Mucosa of gallbladder (tissue), 1 donor: ENCODE results near the gene IL36B. TPM values are rescaled to one million over a fixed set of nuclear protein-coding genes. Genes with fewer than 3 reads are reported as not detected.

Experiments
- DNase-seq: peaks from one replicate; pipeline ENCODE4 v3.0.0-alpha.2; 2020; ENCODE audit warnings: low spot score
- total RNA-seq: library from RNA; stranded (reverse); gene quantifications from one replicate; pipeline ENCODE4 v1.2.1, GENCODE V29; 2021
- donor health status: DM: no; HTN: no; CAD: no.

The IL36B gene
- total RNA-seq, 1 donor from 2014 or later = not detected

DNA sequence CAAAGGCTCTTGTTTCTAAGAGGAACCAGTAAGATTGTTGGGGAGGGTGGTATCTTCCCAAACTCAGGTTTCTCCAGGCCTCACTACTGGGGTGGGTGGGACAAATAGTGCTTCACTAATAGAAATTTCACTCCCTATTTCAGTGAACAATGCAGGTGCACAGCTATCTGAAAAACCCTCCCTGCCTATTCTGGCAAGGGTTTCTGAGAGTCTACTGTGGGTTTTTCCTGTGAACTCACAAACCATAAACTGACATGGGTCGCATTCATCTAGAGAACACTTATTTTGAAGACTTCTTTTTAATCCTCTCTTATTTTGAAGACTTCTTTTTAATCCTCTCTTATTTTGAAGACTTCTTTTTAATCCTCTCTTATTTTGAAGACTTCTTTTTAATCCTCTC is 43.0 kb downstream of the IL36B start:
- no peak for DNase-seq

- DNase-seq = no peak
Measured at GRCh38 chr2:113007250-113007649, 45.4 kb downstream of the IL36B start.

DNA sequence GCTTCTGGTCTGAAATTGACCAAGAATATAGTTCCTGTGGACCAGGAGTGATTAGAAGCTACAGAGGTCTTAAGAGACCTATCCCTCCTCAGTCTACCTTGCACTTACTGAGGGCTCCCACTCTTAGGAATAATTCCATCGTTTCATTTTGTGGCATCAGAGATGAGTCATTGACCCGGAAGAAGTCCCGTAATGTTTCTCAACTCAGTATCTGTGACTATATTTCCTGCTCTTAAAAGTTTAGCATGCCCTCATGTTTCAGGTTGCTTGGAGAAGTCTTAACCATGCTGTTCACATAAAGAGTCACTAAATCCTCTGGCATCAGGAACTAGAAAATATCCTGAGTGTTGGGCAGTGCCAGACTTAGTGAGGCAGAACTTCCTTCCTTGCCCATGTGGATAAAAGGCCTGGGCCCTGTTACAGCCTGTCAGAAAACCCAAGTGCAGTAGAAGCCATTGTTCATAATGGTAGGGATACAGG is 47.6 kb downstream of the IL36B start, which contains the start of gene IL36A:
TSS of gene IL36A (plus strand) at position 430 of the 480 bp plus-strand sequence. CDS start 413 bp downstream, outside the sequence.
- no peak for DNase-seq

DNA sequence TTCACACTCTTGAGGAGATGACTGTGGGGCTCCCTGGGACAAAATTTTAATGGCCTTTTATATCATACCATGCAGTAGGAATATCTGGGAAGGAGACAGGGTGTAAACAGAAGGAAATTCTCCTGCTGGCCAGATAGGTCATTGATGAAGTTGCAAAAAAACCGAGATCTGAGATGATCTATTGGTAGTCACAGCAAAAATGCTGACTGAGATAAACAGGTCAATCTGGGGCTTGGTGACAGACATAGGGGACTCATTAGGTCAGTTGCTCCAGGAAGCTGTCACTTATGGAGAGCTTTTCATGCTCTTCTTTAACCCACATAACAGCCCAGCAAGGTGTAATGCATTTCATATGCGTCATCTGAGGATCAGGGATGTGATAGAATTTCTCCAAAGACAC is 50.0 kb downstream of the IL36B start:
- no peak for DNase-seq

- no peak for DNase-seq
Measured at GRCh38 chr2:113000436-113000835, 52.2 kb downstream of the IL36B start.

DNA sequence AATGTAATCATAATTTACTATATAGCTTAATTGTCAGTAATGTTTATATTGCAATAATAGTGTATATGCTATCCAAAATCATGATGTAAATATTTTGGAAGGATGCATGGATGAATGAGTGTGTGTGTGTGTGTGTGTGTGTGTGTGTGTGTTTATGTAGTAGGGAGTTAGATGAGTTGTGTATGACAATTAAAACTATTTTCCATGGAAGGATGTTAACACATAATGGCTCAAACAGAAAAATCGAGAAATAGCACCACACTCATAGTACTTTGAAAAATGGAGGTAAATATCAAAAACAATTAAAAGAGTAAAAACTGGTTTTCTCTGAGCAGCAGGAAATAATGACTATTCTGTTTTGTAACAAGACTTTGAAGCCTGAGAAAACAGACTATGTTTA is 55.5 kb downstream of the IL36B start:
- no peak for DNase-seq

DNA sequence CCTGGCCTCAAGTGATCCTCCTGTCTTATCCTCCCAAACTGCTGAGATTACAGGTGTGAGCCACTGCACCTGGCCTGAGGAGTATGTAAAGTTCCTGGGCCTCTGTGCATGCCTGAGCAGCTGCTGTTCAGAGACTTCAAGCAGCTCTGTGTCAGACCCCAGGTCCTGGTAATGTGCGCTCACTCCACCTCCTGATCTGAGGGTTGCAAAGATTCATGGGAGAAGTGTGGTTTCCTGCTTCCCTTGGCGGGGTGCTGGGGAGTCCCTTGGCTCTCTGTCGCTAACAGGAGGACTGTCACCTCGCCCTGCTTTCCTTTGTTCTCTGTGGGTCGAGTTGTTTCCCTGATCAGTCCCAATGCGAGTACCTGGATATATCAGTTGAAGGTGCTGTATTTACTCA is 56.0 kb downstream of the IL36B start:
- no peak for DNase-seq

DNA sequence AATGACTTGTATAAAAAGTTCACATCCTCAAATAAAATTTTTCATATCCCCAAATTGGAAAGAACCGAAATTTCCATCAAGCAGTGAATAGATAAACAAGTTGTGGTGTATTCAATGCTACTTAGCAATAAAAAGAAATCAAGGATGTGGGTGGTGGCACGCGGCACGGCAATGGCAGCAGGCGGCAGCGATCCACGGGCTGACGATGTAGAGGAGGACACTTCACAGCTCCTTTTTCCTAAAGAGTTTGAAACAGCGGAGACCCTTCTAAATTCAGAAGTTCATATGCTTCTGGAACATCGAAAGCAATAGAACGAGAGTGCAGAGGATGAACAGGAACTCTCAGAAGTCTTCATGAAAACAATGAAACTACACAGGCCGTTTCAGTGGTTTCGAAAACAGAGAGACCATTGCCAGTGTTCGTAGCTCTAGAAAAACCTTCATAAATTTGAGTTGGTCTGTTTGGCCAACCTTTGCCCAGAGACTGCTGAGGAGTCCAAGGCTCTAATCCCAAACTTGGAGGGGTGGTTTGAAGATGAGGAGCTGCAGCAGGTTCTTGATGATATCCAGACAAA is 57.2 kb downstream of the IL36B start:
- DNase-seq = no peak

- no peak for DNase-seq
Measured at GRCh38 chr2:112994648-112995047, 58.0 kb downstream of the IL36B start.

DNA sequence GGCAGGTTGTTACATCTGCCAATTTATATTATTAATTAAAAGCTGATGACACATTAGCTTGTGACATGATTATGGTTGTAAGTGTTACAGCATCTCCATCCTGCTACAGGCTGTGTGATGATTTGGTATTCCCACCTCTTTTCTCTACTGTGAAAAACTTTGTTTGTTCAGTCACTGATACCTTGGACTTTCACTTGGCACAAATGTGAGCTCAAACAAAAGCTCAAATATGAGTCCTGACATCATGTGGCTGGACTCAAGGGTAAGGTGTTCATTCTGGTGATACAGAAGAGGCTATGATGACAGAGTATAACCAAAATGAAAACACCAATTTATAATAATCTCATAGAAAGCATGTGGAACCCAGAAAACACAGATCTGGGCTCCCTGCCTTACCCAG is 58.8 kb downstream of the IL36B start:
- peak; percentile 50 for DNase-seq

DNA sequence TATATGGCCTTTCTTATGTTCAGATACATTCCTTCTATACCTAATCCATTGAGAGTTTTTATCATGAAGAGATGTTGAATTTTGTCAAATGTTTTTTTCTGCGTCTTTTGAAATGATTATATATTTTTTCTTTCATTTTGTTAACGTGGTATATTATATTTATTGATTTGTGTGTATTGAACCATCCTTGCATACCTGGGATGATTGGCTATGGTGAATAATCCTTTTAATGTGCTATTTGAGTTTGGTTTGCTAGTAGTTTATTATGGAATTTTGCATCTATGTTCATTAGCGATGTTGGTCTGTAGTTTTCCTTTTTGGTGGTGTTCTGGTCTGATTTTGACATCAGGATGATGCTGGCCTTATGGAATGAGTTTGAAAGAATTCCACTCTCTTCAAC is 63.1 kb downstream of the IL36B start:
- no peak for DNase-seq

DNA sequence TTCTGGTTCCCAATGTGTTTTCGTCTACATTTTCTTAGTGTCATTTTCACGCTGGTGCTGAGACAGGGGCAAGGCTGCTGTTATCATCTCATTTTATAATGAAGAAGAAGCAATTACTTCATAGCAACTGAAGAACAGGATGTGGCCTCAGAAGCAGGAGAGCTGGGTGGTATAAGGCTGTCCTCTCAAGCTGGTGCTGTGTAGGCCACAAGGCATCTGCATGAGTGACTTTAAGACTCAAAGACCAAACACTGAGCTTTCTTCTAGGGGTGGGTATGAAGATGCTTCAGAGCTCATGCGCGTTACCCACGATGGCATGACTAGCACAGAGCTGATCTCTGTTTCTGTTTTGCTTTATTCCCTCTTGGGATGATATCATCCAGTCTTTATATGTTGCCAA is 67.6 kb downstream of the IL36B start:
- no peak for DNase-seq

GRCh38 chr2:112980537-112980936 is 72.1 kb downstream of the IL36B start:
- DNase-seq = no peak

DNA sequence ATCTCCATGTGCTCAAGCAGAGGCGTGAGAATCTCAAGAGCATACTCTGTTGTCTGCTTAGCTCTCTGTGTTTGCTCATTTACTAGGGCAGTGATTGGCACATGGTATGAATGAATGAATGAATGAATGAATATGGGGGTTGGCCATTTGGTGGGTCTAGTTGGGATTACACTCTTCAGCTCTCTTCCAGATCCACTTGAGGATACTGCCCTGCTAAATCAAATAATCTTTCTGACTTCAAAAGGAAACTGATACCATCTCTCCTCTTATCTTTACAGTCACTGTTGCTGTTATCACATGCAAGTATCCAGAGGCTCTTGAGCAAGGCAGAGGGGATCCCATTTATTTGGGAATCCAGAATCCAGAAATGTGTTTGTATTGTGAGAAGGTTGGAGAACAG is 72.9 kb downstream of the IL36B start:
- no peak for DNase-seq

- no peak for DNase-seq
Measured at GRCh38 chr2:112977559-112978056, 75.1 kb downstream of the IL36B start, which contains the start of gene IL36G. Gene IL36G (plus strand): TSS chr2:112978006. CDS start chr2:112978639, 633 bp downstream.

Other genes with a start within 250 kb of the IL36B start
- 33.2 TPM for gene IL1B, start 216.1 kb downstream of the IL36B start, total RNA-seq
- gene IL37, start 141.7 kb downstream of the IL36B start, total RNA-seq = 0.29 TPM
- gene IL36G, start 74.9 kb downstream of the IL36B start, total RNA-seq = not detected
- not detected for gene IL36A, start 47.4 kb downstream of the IL36B start, total RNA-seq
- not detected for gene IL36RN, start 6.3 kb upstream of the IL36B start, total RNA-seq
- not detected for gene IL1F10, start 15.1 kb upstream of the IL36B start, total RNA-seq
- 32.4 TPM for gene IL1RN, start 74.7 kb upstream of the IL36B start, total RNA-seq
- gene PSD4, start 121.1 kb upstream of the IL36B start, total RNA-seq = 70.3 TPM
- gene PAX8, start 226.1 kb upstream of the IL36B start, total RNA-seq = 3.5 TPM